A549 (cell line): Measurements from ENCODE around the gene TSPAN15. TPM values are rescaled to one million over a fixed set of nuclear protein-coding genes. Genes with fewer than 3 reads are reported as not detected.

ENCODE experiments used
- ATAC-seq, 2 experiments: fragments of 200-7000 bp in 1 of 2; fragments of >200 bp in 1 of 2; cut with Nextera tagmentation in 1 of 2; cut with Tn5 transposase in 1 of 2; 3 replicates each; pipeline versions ENCODE4 v1.8.0 to v1.9.1; 2018 to 2020; ENCODE audit warnings: mild to moderate bottlenecking in 1 of 2, moderate library complexity in 1 of 2
- CTCF ChIA-PET: fragments of 300-600 bp; sonication (Branson Sonifier 250); formaldehyde crosslinking; extraction: SDS; loops from one replicate; lab custom pipeline; 2021; ENCODE audit warnings: antibody characterized with exemption, inconsistent platforms; lab: Yijun Ruan, JAX
- POLR2A ChIA-PET: fragments of 350-600 bp; formaldehyde crosslinking; extraction: SDS; loops from one replicate; lab custom pipeline; 2021; ENCODE audit warnings: antibody characterized with exemption, inconsistent platforms; lab: Yijun Ruan, JAX
- DNase-seq, 2 experiments: peaks; one replicate each; pipeline versions ENCODE4 v3.0.0 to v3.0.0-alpha.2; 2011 to 2016; ENCODE audit warnings: low read depth in 1 of 2, low spot score in 1 of 2
- FAIRE-seq: peaks from 2 replicates; lab custom pipeline; 2011; peaks lifted over from hg19 to GRCh38; lab: Jason Lieb, UNC
- H3K27ac ChIP-seq, 2 experiments: fragments of >200 bp; sonication (Bioruptor Twin); formaldehyde crosslinking; 3 replicates each; pipeline ENCODE4 v1.5.1; 2016 to 2017
- H3K4me1 ChIP-seq: fragments of >200 bp; sonication (Bioruptor Twin); formaldehyde crosslinking; 3 replicates; pipeline ENCODE4 v1.6.1; 2016
- H3K4me2 ChIP-seq: fragments of >200 bp; sonication (Bioruptor Twin); formaldehyde crosslinking; 3 replicates; pipeline ENCODE4 v1.6.1; 2016
- H3K4me3 ChIP-seq: fragments of >200 bp; sonication (Bioruptor Twin); formaldehyde crosslinking; 3 replicates; pipeline ENCODE4 v1.5.1; 2016
- H3K9me3 ChIP-seq: fragments of >200 bp; sonication (Bioruptor Twin); formaldehyde crosslinking; 3 replicates; pipeline ENCODE4 v1.6.1; 2016
- ATOH8 ChIP-seq: fragments of 250-450 bp; sonication (Bioruptor Pico); IDR thresholded peaks from 2 replicates; pipeline ENCODE4 v1.5.0; 2020; ENCODE audit warnings: low read depth, mild to moderate bottlenecking, moderate library complexity
- BCL3 ChIP-seq: fragments of >200 bp; sonication (Bioruptor Twin); formaldehyde crosslinking; IDR thresholded peaks from 3 replicates; pipeline ENCODE4 v1.6.1; 2016
- CEBPB ChIP-seq, 2 experiments: fragments of >200 bp in 1 of 2; sonication (Bioruptor Twin) in 1 of 2; formaldehyde crosslinking in 1 of 2; IDR thresholded peaks; 2 replicates each; pipeline ENCODE4 v1.6.1; 2012 to 2016
- CHD2 ChIP-seq: fragments of 150-350 bp; IDR thresholded peaks from 2 replicates; pipeline ENCODE4 v1.6.1; 2014; ENCODE audit warnings: low read length; ENCODE audit not compliant: partially characterized antibody
- CHD4 ChIP-seq: fragments of 200-600 bp; sonication (generic); IDR thresholded peaks from 2 replicates; pipeline ENCODE4 v1.6.1; 2016; ENCODE audit warnings: antibody characterized with exemption, mild to moderate bottlenecking, borderline replicate concordance
- ELK1 ChIP-seq: fragments of 150-350 bp; IDR thresholded peaks from 2 replicates; pipeline ENCODE4 v1.6.1; 2014; ENCODE audit warnings: low read depth, mild to moderate bottlenecking, low read length
- EP300 ChIP-seq, 2 experiments: fragments of >200 bp; sonication (Bioruptor Twin); formaldehyde crosslinking; IDR thresholded peaks; 2 replicates in 1 of 2; 3 replicates in 1 of 2; pipeline ENCODE4 v1.6.1; 2016 to 2017
- ESRRA ChIP-seq: fragments of 150-350 bp; IDR thresholded peaks from 2 replicates; pipeline ENCODE4 v1.6.1; 2014; ENCODE audit warnings: mild to moderate bottlenecking, low read length, borderline replicate concordance
- FOSB ChIP-seq: fragments of 250-450 bp; sonication (Bioruptor Pico); IDR thresholded peaks from 2 replicates; pipeline ENCODE4 v1.5.0; 2020; ENCODE audit warnings: mild to moderate bottlenecking, moderate library complexity
- FOSL2 ChIP-seq, 2 experiments: fragments of 450-650 bp in 1 of 2; fragments of >200 bp in 1 of 2; sonication (Bioruptor Twin) in 1 of 2; formaldehyde crosslinking; IDR thresholded peaks; 2 replicates each; pipeline versions ENCODE4 v1.5.0 to v1.6.1; 2016 to 2020; ENCODE audit warnings: mild to moderate bottlenecking in 1 of 2, moderate library complexity in 1 of 2
- HDAC2 ChIP-seq: fragments of 200-600 bp; sonication (generic); IDR thresholded peaks from 2 replicates; pipeline ENCODE4 v1.6.1; 2016
- HMGXB4 ChIP-seq: fragments of 250-450 bp; sonication (Bioruptor Pico); IDR thresholded peaks from 2 replicates; pipeline ENCODE4 v1.5.0; 2021; ENCODE audit warnings: mild to moderate bottlenecking, moderate library complexity, borderline replicate concordance
- HOXA7 ChIP-seq: fragments of 250-450 bp; sonication (Bioruptor Pico); IDR thresholded peaks from 2 replicates; pipeline ENCODE4 v1.5.0; 2020; ENCODE audit warnings: mild to moderate bottlenecking, moderate library complexity
- HOXB13 ChIP-seq: fragments of 250-450 bp; sonication (Bioruptor Pico); IDR thresholded peaks from 2 replicates; pipeline ENCODE4 v1.5.0; 2020; ENCODE audit warnings: low read depth, mild to moderate bottlenecking, moderate library complexity
- JUNB ChIP-seq: fragments of >200 bp; sonication (Bioruptor Twin); formaldehyde crosslinking; IDR thresholded peaks from 2 replicates; pipeline ENCODE4 v1.6.1; 2016
- KDM5A ChIP-seq: fragments of 200-600 bp; sonication (generic); IDR thresholded peaks from 2 replicates; pipeline ENCODE4 v1.6.1; 2016; ENCODE audit warnings: antibody characterized with exemption, mild to moderate bottlenecking
- MAX ChIP-seq: IDR thresholded peaks from 2 replicates; pipeline ENCODE4 v1.6.1; 2012
- MYC ChIP-seq: IDR thresholded peaks from 2 replicates; pipeline ENCODE4 v1.6.1; 2012; ENCODE audit warnings: mild to moderate bottlenecking, inconsistent platforms, low read length, improper control_type of control experiment, borderline replicate concordance
- NR3C1 ChIP-seq: fragments of >200 bp; sonication (Bioruptor Twin); formaldehyde crosslinking; IDR thresholded peaks from 3 replicates; pipeline ENCODE4 v1.6.1; 2017
- PHF8 ChIP-seq: fragments of 200-600 bp; sonication (generic); IDR thresholded peaks from 2 replicates; pipeline ENCODE4 v1.6.1; 2016; ENCODE audit warnings: low read depth, mild to moderate bottlenecking, antibody characterized with exemption, moderate library complexity, borderline replicate concordance
- RNF2 ChIP-seq: fragments of 200-600 bp; sonication (generic); IDR thresholded peaks from 2 replicates; pipeline ENCODE4 v1.6.1; 2016; ENCODE audit warnings: low read depth, mild to moderate bottlenecking, antibody characterized with exemption, moderate library complexity, borderline replicate concordance
- SMC3 ChIP-seq: fragments of >200 bp; sonication (Bioruptor Twin); formaldehyde crosslinking; IDR thresholded peaks from 3 replicates; pipeline ENCODE4 v1.6.1; 2018; ENCODE audit warnings: inconsistent platforms
- SREBF2 ChIP-seq: fragments of 450-650 bp; IDR thresholded peaks from 2 replicates; pipeline ENCODE4 v1.6.1; 2014; ENCODE audit warnings: mild to moderate bottlenecking, moderate library complexity
- USF2 ChIP-seq: fragments of 450-650 bp; IDR thresholded peaks from 2 replicates; pipeline ENCODE4 v1.6.1; 2014; ENCODE audit warnings: antibody characterized with exemption
- ZC3H11A ChIP-seq: fragments of 450-650 bp; IDR thresholded peaks from 2 replicates; pipeline ENCODE4 v1.6.1; 2014; ENCODE audit warnings: antibody characterized with exemption, mild to moderate bottlenecking
- ZFP36 ChIP-seq: fragments of 450-650 bp; IDR thresholded peaks from 2 replicates; pipeline ENCODE4 v1.6.1; 2014; ENCODE audit warnings: borderline replicate concordance; ENCODE audit not compliant: partially characterized antibody
- ZNF302 ChIP-seq: fragments of 250-450 bp; sonication (Bioruptor Pico); IDR thresholded peaks from 2 replicates; pipeline ENCODE4 v1.9.0; 2021; ENCODE audit warnings: inconsistent platforms, mild to moderate bottlenecking, moderate library complexity
- ZSCAN20 ChIP-seq: fragments of 250-450 bp; sonication (Bioruptor Pico); IDR thresholded peaks from 2 replicates; pipeline ENCODE4 v1.8.0; 2022; ENCODE audit warnings: mild to moderate bottlenecking, moderate library complexity
- WGBS: methylation state at CpG from one replicate; pipeline ENCODE4 v1.1.6; 2017; ENCODE audit errors: missing lambda C conversion rate; 5-methylcytosine and 5-hydroxymethylcytosine counted together
- polyA plus RNA-seq, 4 experiments: library from polyadenylated mRNA; depleted of rRNA in 3 of 4; stranded (reverse); fragments of >200 nt; fragmentation: RNase III in 1 of 4; extraction: RNeasy Plus Mini Kit Qiagen cat#74134 plus additional on column Dnase treatment in 1 of 4; gene quantifications; 2 replicates in 3 of 4; 3 replicates in 1 of 4; pipeline ENCODE4 v1.2.3, GENCODE V29; 2011 to 2017

Gene TSPAN15
- polyA plus RNA-seq, 2 of the 4 experiments (the other 2 are of a cell fraction), result 49.3 to 89.6 TPM

GRCh38 chr10:69492746-69493462 is 41.6 kb downstream of the TSPAN15 start:
- FAIRE-seq (no peak), ATAC-seq (no peak)
- H3K4me2 ChIP-seq, result no peak overlapping the region
- CTCF ChIA-PET, result interaction anchor here (1.1 to 2.7 kb wide), 5 partner anchors 9 to 84 kb away, joined by 3 to 13 read pairs (median 7); no protein-coding TSS in a partner anchor
- no peaks in the 10 kb centered on the region for H3K4me1 ChIP-seq
- H3K27ac ChIP-seq, result peak overlapping the region in 1 of 2 experiments; percentile 42; a peak in 1 of 6 replicates
- WGBS, result 78% methylated on average over 11 of the region's 12 CpGs
- TF ChIP-seq ELK1 (no peak), ZSCAN20 (CRISPR knock-in tag) (no peak), PHF8 (no peak), ATOH8 (CRISPR knock-in tag) (no peak), JUNB (no peak), CHD2 (no peak), MYC (no peak), CHD4 (no peak), NR3C1 (no peak), FOSL2 (IDR thresholded peaks at IDR 0.05) (no peak), FOSL2 (CRISPR knock-in tag; IDR thresholded peaks at IDR 0.05) (no peak), ZNF302 (CRISPR knock-in tag) (no peak), RNF2 (no peak), HDAC2 (no peak), FOSB (CRISPR knock-in tag) (no peak), SREBF2 (no peak)
- TF ChIP-seq, all 56 proteins: peak for 0
- Histone ChIP-seq H3K4me3 (no peak overlapping the region), H3K9me3 (no peaks in the 10 kb centered on the region)
- DNase-seq, result no peak
- POLR2A ChIA-PET, result no interaction called here

GRCh38 chr10:69494626-69495558 is 43.6 kb downstream of the TSPAN15 start:
- no peak for FAIRE-seq
- Histone ChIP-seq H3K4me3 (no peak overlapping the region), H3K4me2 (no peak overlapping the region), H3K9me3 (no peaks in the 10 kb centered on the region), H3K27ac (no peak overlapping the region), H3K4me1 (peaks cover 8% of the 10 kb centered on the region)
- no peak for ATAC-seq
- 92% methylated on average over 30 of the region's 30 CpGs for WGBS
- TF ChIP-seq ZC3H11A (no peak), ZFP36 (no peak), EP300 (IDR thresholded peaks at IDR 0.05) (no peak), USF2 (no peak), CEBPB (IDR thresholded peaks at IDR 0.05) (no peak), CHD2 (no peak), NR3C1 (no peak), SMC3 (no peak), ATOH8 (CRISPR knock-in tag) (no peak), HOXB13 (CRISPR knock-in tag) (no peak), BCL3 (no peak), HMGXB4 (CRISPR knock-in tag) (no peak), KDM5A (no peak), MAX (no peak), HOXA7 (CRISPR knock-in tag) (no peak), ESRRA (no peak)
- DNase-seq, result no peak
- ChIA-PET POLR2A (no interaction called here), CTCF (interaction anchor here (0.8 to 1.7 kb wide), 2 partner anchors 13 kb away, joined by 3 to 7 read pairs; no protein-coding TSS in a partner anchor)
